PFSK-1 (cell line): Measurements from ENCODE around the gene DNAH9.

Source experiments
- POLR2AphosphoS5 ChIP-seq: IDR thresholded peaks from 2 replicates; pipeline ENCODE4 v1.6.1; 2012; ENCODE audit warnings: low read depth, mild to moderate bottlenecking, control low read depth, low read length, moderate library complexity
- SIN3A ChIP-seq: IDR thresholded peaks from 2 replicates; pipeline ENCODE4 v1.6.1; 2012; ENCODE audit warnings: mild to moderate bottlenecking, low read length, moderate library complexity, borderline replicate concordance; ENCODE audit not compliant: insufficient read depth

DNA sequence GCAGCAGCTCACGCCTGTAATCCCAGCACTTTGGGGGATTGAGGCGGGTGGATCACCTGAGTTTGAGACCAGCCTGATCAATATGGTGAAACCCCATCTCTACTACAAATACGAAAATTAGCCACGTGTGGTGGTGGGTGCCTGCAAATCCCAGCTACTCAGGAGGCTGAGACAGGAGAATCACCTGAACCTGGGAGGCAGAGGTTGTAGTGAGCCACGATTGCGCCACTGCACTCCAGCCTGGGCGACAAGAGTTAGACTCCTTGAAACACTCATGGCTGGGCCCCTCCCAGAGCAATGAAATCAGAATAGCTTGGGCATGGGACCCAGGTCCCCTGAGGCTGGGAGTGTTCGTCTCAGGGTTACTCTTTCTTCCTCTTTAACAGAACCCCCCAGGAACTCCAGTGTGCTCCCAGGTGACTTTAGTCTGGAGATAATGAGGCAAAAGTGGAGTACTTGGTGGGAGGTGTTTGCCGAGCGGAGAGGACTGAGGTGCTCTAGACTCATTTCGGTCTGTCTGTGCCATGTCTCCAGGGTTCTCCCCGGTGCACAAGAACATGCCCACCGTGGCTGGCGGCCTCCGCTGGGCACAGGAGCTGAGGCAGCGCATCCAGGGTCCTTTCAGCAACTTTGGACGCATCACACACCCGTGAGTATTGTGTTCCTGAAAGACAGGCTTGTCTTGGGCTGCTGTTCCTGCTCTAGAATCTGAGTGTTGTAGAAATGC is 41.6 kb downstream of the DNAH9 start:
- TF ChIP-seq POLR2AphosphoS5 = no peak
- no peak for TF ChIP-seq SIN3A
